ENCODE results near the gene KCNK18. TPM values are rescaled to one million over a fixed set of nuclear protein-coding genes. Genes with fewer than 3 reads are reported as not detected.

KCNK18 gene
- total RNA-seq, 3 donors from 2014 or later = not detected

DNA sequence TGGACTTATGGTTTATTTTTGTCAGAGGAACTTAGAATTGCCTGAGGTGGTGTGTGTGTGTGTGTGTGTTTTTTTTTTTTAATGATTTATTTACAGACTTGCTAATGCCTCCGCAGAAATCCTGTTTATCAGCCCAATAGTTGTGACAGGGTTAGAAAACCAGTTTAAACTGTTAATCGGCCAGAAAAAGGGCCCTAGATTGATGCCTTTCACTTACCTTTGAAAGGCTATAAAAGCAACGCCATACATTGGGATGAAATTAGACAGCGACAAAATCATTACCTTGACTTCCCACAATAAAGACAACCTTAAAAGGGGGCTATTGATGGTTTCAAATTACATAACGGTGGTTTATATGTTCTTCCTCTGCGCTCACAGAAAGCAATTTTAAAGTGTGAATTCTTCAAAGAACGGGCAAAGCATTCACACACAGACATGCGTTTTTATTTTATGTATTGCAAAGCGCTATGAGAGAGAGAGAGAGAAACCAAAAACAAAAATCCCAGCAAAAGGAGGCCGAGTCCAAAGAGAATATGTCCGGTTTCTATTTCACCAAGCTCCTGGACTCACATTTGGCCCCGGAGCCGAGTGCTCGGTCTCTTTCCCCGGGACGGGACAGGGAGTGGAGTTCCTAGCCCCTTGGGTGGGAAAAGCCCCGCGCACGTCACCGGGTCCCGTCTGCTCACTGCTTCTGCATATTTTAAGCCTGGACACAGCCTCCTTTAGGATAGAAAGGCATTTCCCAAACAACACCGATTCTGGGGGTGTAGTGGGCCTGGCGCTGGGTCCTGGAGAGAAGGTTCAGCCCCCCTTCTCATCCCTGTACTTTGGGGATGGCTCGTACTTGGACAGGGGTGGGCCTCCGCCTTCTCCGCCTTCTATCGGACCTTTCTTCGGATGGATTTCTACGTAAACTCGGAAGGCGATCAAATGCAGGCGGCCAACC lies 32.4 kb upstream of the KCNK18 start:
- TF ChIP-seq, protein P1, sequence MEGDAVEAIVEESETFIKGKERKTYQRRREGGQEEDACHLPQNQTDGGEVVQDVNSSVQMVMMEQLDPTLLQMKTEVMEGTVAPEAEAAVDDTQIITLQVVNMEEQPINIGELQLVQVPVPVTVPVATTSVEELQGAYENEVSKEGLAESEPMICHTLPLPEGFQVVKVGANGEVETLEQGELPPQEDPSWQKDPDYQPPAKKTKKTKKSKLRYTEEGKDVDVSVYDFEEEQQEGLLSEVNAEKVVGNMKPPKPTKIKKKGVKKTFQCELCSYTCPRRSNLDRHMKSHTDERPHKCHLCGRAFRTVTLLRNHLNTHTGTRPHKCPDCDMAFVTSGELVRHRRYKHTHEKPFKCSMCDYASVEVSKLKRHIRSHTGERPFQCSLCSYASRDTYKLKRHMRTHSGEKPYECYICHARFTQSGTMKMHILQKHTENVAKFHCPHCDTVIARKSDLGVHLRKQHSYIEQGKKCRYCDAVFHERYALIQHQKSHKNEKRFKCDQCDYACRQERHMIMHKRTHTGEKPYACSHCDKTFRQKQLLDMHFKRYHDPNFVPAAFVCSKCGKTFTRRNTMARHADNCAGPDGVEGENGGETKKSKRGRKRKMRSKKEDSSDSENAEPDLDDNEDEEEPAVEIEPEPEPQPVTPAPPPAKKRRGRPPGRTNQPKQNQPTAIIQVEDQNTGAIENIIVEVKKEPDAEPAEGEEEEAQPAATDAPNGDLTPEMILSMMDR (IDR thresholded peaks at IDR 0.05) = no peak
- no peaks in the 10 kb centered on the region for H3K36me3 ChIP-seq (ENCODE audit: low read depth)
- intact Hi-C loops (cut with DNase I, micrococcal nuclease) = no loop called here
- no peaks in the 10 kb centered on the region for H3K9me3 ChIP-seq
- DNase-seq (no peak), ATAC-seq (no peak)
- no peak overlapping the region for H3K4me3 ChIP-seq
- H3K4me1 ChIP-seq (ENCODE audit: low read depth) = peaks cover 30% of the 10 kb centered on the region

DNA sequence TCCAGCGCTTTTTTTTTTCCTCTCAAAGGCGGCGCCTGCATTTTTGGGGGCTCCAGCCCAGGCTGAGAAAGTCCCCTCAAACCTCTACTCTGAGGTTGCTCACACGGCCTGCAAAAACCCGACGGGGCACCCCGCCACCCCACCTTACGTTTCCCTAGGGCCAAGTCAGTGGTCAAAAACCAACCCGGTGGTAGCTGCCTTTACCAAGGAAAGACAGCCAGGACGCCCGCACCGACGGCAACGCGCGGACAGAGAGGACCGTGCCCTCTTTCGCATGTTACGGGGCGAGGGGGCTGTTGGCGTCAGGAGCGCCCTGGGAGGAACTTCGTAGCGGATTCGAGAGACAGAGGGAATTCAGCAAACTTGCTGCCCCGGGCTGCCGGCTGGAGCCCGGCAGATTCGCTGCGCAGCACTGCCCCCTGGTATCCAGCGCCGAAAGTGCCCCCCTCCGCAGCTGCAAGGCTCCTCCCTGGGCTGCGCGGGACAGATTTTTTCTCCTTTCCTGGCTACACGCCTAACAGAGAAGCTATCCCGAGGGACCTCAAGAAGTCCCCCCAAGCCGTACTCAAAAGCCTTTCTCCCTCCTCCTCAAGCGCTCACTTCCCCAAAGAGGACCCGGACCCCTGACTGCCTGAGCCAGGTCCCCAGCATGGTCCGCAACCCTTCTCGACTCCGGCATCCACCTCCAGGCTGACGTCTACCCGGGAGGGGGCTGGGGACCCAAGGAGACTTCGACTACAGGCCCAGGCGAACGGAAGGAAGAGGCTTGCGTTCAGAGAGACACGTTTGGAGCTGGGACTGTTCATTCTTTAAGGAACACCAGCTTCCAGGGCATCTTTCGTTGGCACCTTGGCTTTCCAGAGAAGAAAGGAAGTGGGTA lies 31.5 kb upstream of the KCNK18 start:
- Histone ChIP-seq H3K4me3 (no peak overlapping the region), H3K4me1 (ENCODE audit: low read depth) (peaks cover 30% of the 10 kb centered on the region), H3K36me3 (ENCODE audit: low read depth) (no peaks in the 10 kb centered on the region), H3K9me3 (no peaks in the 10 kb centered on the region)
- ATAC-seq (peak; percentile 60), DNase-seq (peak in 2 of 3 donors; percentile 43 to 54)
- intact Hi-C loops (cut with DNase I, micrococcal nuclease) = no loop called here
- TF ChIP-seq, protein P1 (IDR thresholded peaks at IDR 0.05) = no peak

DNA sequence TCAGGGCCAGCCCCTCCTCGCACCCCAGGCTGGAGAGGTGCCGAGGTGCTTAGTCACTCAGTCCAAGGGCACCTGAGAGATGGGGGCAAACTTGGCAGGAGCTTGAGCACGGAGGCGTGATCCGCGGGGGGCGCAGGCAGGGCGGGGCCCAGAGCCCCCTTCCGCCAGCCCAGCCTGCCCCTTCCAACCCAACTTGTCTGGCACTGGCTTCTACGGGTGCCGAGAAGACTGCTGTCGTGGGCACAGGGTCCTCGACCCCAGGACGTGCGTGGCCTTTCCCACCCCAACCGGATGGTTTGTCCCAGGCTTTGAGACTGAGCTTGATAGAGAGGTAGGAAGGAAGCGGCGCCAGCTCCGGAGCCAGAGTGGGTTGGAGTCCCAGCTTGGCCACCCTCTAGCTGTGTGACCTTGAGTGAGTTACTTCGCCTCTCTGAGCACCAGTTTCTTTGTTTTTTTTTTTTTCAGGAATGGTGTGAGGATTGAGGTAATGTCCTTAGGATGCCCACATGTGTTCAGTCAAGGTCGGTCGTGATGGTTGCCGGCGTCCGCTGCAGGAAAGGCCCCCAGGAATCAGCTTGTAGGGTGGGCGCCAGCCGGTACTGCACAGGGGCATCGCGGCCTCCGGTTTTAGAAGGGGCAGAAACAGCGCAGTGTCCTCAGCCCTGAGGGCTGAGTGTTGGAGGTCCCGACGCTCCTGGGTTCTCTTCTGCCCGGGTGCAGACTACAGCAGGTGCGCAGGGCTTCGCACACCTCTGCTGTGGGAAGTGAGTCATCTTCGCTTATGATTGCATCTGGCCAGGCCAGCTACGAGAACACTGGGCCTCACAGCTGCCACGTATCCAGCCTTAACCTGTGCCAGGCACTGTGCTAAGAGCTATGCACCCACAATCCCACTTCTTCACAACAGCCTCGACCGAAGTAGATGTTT lies 30.6 kb upstream of the KCNK18 start:
- intact Hi-C loops (cut with DNase I, micrococcal nuclease) = no loop called here
- peak; percentile 51 for ATAC-seq
- Histone ChIP-seq H3K4me1 (ENCODE audit: low read depth) (peaks cover 30% of the 10 kb centered on the region), H3K4me3 (no peak overlapping the region), H3K36me3 (ENCODE audit: low read depth) (no peaks in the 10 kb centered on the region), H3K9me3 (no peaks in the 10 kb centered on the region)
- DNase-seq = no peak
- TF ChIP-seq, protein P1 (IDR thresholded peaks at IDR 0.05) = no peak

DNA sequence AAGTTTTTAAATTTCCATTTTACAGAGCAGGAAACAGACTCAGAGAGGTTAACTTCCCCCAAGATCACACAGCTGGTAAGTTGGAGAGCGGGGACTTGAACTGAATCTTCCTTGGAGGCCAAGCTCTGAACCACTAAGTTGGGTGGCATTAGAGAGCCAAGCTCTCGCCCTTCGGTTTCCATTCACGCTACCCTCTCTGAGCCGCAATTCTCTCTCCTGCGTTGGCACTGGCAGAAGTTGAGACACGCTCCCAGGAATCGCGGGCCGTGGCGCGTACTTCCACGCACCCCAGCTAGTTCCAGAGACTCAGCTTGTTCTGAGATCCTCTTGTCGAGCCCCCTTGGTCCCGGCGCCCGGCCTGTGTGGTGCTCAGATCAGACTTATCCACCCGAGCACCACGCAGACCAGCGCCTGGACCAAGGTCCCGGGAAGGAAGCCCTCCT lies 29.9 kb upstream of the KCNK18 start:
- ATAC-seq = no peak

More for the DNA sequence above, 29.9 kb upstream of the KCNK18 start:
- peaks cover 29% of the 10 kb centered on the region for H3K4me1 ChIP-seq (ENCODE audit: low read depth)
- no peak overlapping the region for H3K4me3 ChIP-seq
- no peak for DNase-seq
- no peaks in the 10 kb centered on the region for H3K36me3 ChIP-seq (ENCODE audit: low read depth)
- intact Hi-C loops (cut with DNase I, micrococcal nuclease) = no loop called here
- no peaks in the 10 kb centered on the region for H3K9me3 ChIP-seq
- TF ChIP-seq, protein P1 (IDR thresholded peaks at IDR 0.05) = no peak

Data from mucosa of descending colon (tissue), 3 donors.